Occipital lobe (tissue), 2 donors: ENCODE data around the gene SLC48A1. TPM values are rescaled to one million over a fixed set of nuclear protein-coding genes. Genes with fewer than 3 reads are reported as not detected.

Source experiments
- DNase-seq: peaks from one replicate; lab custom pipeline; 2025; lab: John Stamatoyannopoulos, UW
- total RNA-seq: library from RNA; depleted of rRNA; stranded (reverse); fragments of >200 nt; gene quantifications from one replicate; pipeline ENCODE4 v1.2.3, GENCODE V29; 2014

SLC48A1 gene
- total RNA-seq, 1 donor from 2014 or later = 11.1 TPM

- DNase-seq = no peak
Observed at GRCh38 chr12:47823422-47824086, 50.5 kb downstream of the SLC48A1 start.

- no peak for DNase-seq
Observed at GRCh38 chr12:47824198-47824597, 51.2 kb downstream of the SLC48A1 start.

GRCh38 chr12:47824635-47825034, 51.6 kb downstream of the SLC48A1 start:
- no peak for DNase-seq

- DNase-seq = no peak
Observed at GRCh38 chr12:47825173-47825639, 52.2 kb downstream of the SLC48A1 start.

- no peak for DNase-seq
Observed at GRCh38 chr12:47828008-47828975, 55.3 kb downstream of the SLC48A1 start.

- no peak for DNase-seq
Observed at GRCh38 chr12:47828976-47829482, 56.0 kb downstream of the SLC48A1 start.

- no peak for DNase-seq
Observed at GRCh38 chr12:47829584-47829983, 56.5 kb downstream of the SLC48A1 start.

Other genes starting within 250 kb of the SLC48A1 start
- gene RPAP3, start 67.2 kb upstream of the SLC48A1 start, total RNA-seq = 24.3 TPM
- gene ENDOU, start 47.7 kb upstream of the SLC48A1 start, total RNA-seq = not detected
- 9.0 TPM for gene RAPGEF3, start 14.4 kb upstream of the SLC48A1 start, total RNA-seq
- 5.9 TPM for gene HDAC7, start 46.7 kb downstream of the SLC48A1 start, total RNA-seq
- not detected for gene VDR, start 131.8 kb downstream of the SLC48A1 start, total RNA-seq
- 73.6 TPM for gene TMEM106C, start 190.4 kb downstream of the SLC48A1 start, total RNA-seq
- 0.78 TPM for gene COL2A1, start 231.2 kb downstream of the SLC48A1 start, total RNA-seq